ENCODE measurements around the gene EIF5A2.
A peak's percentile ranks its signal among the peaks of the same experiment; 100 is the strongest.

The EIF5A2 gene

GRCh38 chr3:170869645-170870593, 38.5 kb downstream of the EIF5A2 start, which contains the start of gene RPL22L1:
Gene RPL22L1, minus strand, starts transcription at chr3:170870195. Its CDS starts 28 bp downstream, at chr3:170870167.
- Histone ChIP-seq H3K4me3 (ENCODE audit: low read length) (peak within 1 kb of the TSS; percentile 59), H3K36me3 (ENCODE audit: control insufficient read depth, insufficient read depth, low read length) (peaks cover 4% of the 10 kb centered on the region; the same call in 1 of the 2 replicates), H3K9me3 (ENCODE audit: control insufficient read depth, insufficient read depth, low read length) (no peaks in the 10 kb centered on the region), H3K27me3 (ENCODE audit: control insufficient read depth, insufficient read depth, low read length) (no peaks in the 10 kb centered on the region), H3K4me1 (ENCODE audit: control insufficient read depth, insufficient read depth, low read length) (no peaks in the 10 kb centered on the region), H3K27ac (ENCODE audit: low read length) (no peak within 1 kb of the TSS)
- peak; percentile 83 for DNase-seq (ENCODE audit: low read depth, low spot score)
- no CpG with 5 or more reads among the region's 59 CpGs for WGBS (ENCODE audit: insufficient coverage, insufficient read length)

- Histone ChIP-seq H3K4me3 (ENCODE audit: low read length) (peak overlapping the region; percentile 59; the same call in 1 of the 2 replicates), H3K36me3 (ENCODE audit: control insufficient read depth, insufficient read depth, low read length) (peaks cover 4% of the 10 kb centered on the region; the same call in 1 of the 2 replicates), H3K9me3 (ENCODE audit: control insufficient read depth, insufficient read depth, low read length) (no peaks in the 10 kb centered on the region), H3K27ac (ENCODE audit: low read length) (no peak overlapping the region), H3K27me3 (ENCODE audit: control insufficient read depth, insufficient read depth, low read length) (no peaks in the 10 kb centered on the region), H3K4me1 (ENCODE audit: control insufficient read depth, insufficient read depth, low read length) (no peaks in the 10 kb centered on the region)
- DNase-seq (ENCODE audit: low read depth, low spot score): no peak
- no CpG with 5 or more reads among the region's 2 CpGs for WGBS (ENCODE audit: insufficient coverage, insufficient read length)
Measured at GRCh38 chr3:170869239-170869590, 39.2 kb downstream of the EIF5A2 start.

GRCh38 chr3:170868577-170869238, 39.7 kb downstream of the EIF5A2 start:
- H3K36me3 ChIP-seq (ENCODE audit: control insufficient read depth, insufficient read depth, low read length): peaks cover 4% of the 10 kb centered on the region; the same call in 1 of the 2 replicates
- no peak for DNase-seq (ENCODE audit: low read depth, low spot score)
- H3K4me1 ChIP-seq (ENCODE audit: control insufficient read depth, insufficient read depth, low read length): no peaks in the 10 kb centered on the region
- no peaks in the 10 kb centered on the region for H3K9me3 ChIP-seq (ENCODE audit: control insufficient read depth, insufficient read depth, low read length)
- no peaks in the 10 kb centered on the region for H3K27me3 ChIP-seq (ENCODE audit: control insufficient read depth, insufficient read depth, low read length)
- H3K4me3 ChIP-seq (ENCODE audit: low read length): peak overlapping the region; percentile 59; the same call in 1 of the 2 replicates
- no CpG with 5 or more reads among the region's 9 CpGs for WGBS (ENCODE audit: insufficient coverage, insufficient read length)
- H3K27ac ChIP-seq (ENCODE audit: low read length): no peak overlapping the region

- WGBS (ENCODE audit: insufficient coverage, insufficient read length): no CpG with 5 or more reads among the region's 1 CpG
- DNase-seq (ENCODE audit: low read depth, low spot score): no peak
Measured at GRCh38 chr3:170867143-170867937, 41.1 kb downstream of the EIF5A2 start.

GRCh38 chr3:170866499-170866898, 41.9 kb downstream of the EIF5A2 start:
- H3K36me3 ChIP-seq (ENCODE audit: control insufficient read depth, insufficient read depth, low read length): peaks cover 4% of the 10 kb centered on the region; the same call in 1 of the 2 replicates
- DNase-seq (ENCODE audit: low read depth, low spot score): no peak
- no peaks in the 10 kb centered on the region for H3K9me3 ChIP-seq (ENCODE audit: control insufficient read depth, insufficient read depth, low read length)
- H3K4me3 ChIP-seq (ENCODE audit: low read length): no peak overlapping the region
- H3K4me1 ChIP-seq (ENCODE audit: control insufficient read depth, insufficient read depth, low read length): no peaks in the 10 kb centered on the region
- no peaks in the 10 kb centered on the region for H3K27me3 ChIP-seq (ENCODE audit: control insufficient read depth, insufficient read depth, low read length)
- WGBS (ENCODE audit: insufficient coverage, insufficient read length): no CpG with 5 or more reads among the region's 3 CpGs
- no peak overlapping the region for H3K27ac ChIP-seq (ENCODE audit: low read length)

More at GRCh38 chr3:170867143-170867937, 41.1 kb downstream of the EIF5A2 start:
- H3K4me3 ChIP-seq (ENCODE audit: low read length): no peak overlapping the region
- H3K27ac ChIP-seq (ENCODE audit: low read length): no peak overlapping the region
- no peaks in the 10 kb centered on the region for H3K9me3 ChIP-seq (ENCODE audit: control insufficient read depth, insufficient read depth, low read length)
- no peaks in the 10 kb centered on the region for H3K4me1 ChIP-seq (ENCODE audit: control insufficient read depth, insufficient read depth, low read length)
- no peaks in the 10 kb centered on the region for H3K27me3 ChIP-seq (ENCODE audit: control insufficient read depth, insufficient read depth, low read length)
- H3K36me3 ChIP-seq (ENCODE audit: control insufficient read depth, insufficient read depth, low read length): peaks cover 4% of the 10 kb centered on the region; the same call in 1 of the 2 replicates

GRCh38 chr3:170865209-170866094, 43.0 kb downstream of the EIF5A2 start:
- H3K4me1 ChIP-seq (ENCODE audit: control insufficient read depth, insufficient read depth, low read length): no peaks in the 10 kb centered on the region
- H3K4me3 ChIP-seq (ENCODE audit: low read length): no peak overlapping the region
- no peaks in the 10 kb centered on the region for H3K9me3 ChIP-seq (ENCODE audit: control insufficient read depth, insufficient read depth, low read length)
- H3K27me3 ChIP-seq (ENCODE audit: control insufficient read depth, insufficient read depth, low read length): no peaks in the 10 kb centered on the region
- no CpG with 5 or more reads among the region's 10 CpGs for WGBS (ENCODE audit: insufficient coverage, insufficient read length)
- no peak for DNase-seq (ENCODE audit: low read depth, low spot score)
- H3K27ac ChIP-seq (ENCODE audit: low read length): no peak overlapping the region
- peaks cover 4% of the 10 kb centered on the region; the same call in 1 of the 2 replicates for H3K36me3 ChIP-seq (ENCODE audit: control insufficient read depth, insufficient read depth, low read length)

- H3K27me3 ChIP-seq (ENCODE audit: control insufficient read depth, insufficient read depth, low read length): no peaks in the 10 kb centered on the region
- no peak overlapping the region for H3K4me3 ChIP-seq (ENCODE audit: low read length)
- peaks cover 4% of the 10 kb centered on the region; the same call in 1 of the 2 replicates for H3K36me3 ChIP-seq (ENCODE audit: control insufficient read depth, insufficient read depth, low read length)
- DNase-seq (ENCODE audit: low read depth, low spot score): no peak
- no CpG with 5 or more reads among the region's 6 CpGs for WGBS (ENCODE audit: insufficient coverage, insufficient read length)
- no peaks in the 10 kb centered on the region for H3K9me3 ChIP-seq (ENCODE audit: control insufficient read depth, insufficient read depth, low read length)
- no peaks in the 10 kb centered on the region for H3K4me1 ChIP-seq (ENCODE audit: control insufficient read depth, insufficient read depth, low read length)
- no peak overlapping the region for H3K27ac ChIP-seq (ENCODE audit: low read length)
Measured at GRCh38 chr3:170864525-170865208, 43.8 kb downstream of the EIF5A2 start.

- Histone ChIP-seq H3K4me1 (ENCODE audit: control insufficient read depth, insufficient read depth, low read length) (no peaks in the 10 kb centered on the region; the same call in 1 of the 2 replicates), H3K36me3 (ENCODE audit: control insufficient read depth, insufficient read depth, low read length) (peaks cover 4% of the 10 kb centered on the region; the same call in 1 of the 2 replicates), H3K27ac (ENCODE audit: low read length) (no peak overlapping the region), H3K27me3 (ENCODE audit: control insufficient read depth, insufficient read depth, low read length) (no peaks in the 10 kb centered on the region), H3K9me3 (ENCODE audit: control insufficient read depth, insufficient read depth, low read length) (no peaks in the 10 kb centered on the region), H3K4me3 (ENCODE audit: low read length) (no peak overlapping the region)
- WGBS (ENCODE audit: insufficient coverage, insufficient read length): no CpG with 5 or more reads among the region's 4 CpGs
- no peak for DNase-seq (ENCODE audit: low read depth, low spot score)
Measured at GRCh38 chr3:170863816-170864215, 44.6 kb downstream of the EIF5A2 start.
